Activated gamma-delta T cell treated with anti-CD3 and anti-CD28 coated beads, Interleukin-2, amount 50 U/mL, for 16 hours (primary cell): ENCODE data around the gene IP6K1.
A peak's percentile ranks its signal among the peaks of the same experiment; 100 is the strongest.
"Not testable (repeated sequence)": the region's sequence is repeated elsewhere in the genome, so short reads cannot be mapped to it uniquely, and the experiment has no call there.

Source experiments
- DNase-seq: peaks from one replicate; pipeline ENCODE4 v3.0.0-alpha.2; 2020; ENCODE audit warnings: low read depth

The IP6K1 gene

DNA sequence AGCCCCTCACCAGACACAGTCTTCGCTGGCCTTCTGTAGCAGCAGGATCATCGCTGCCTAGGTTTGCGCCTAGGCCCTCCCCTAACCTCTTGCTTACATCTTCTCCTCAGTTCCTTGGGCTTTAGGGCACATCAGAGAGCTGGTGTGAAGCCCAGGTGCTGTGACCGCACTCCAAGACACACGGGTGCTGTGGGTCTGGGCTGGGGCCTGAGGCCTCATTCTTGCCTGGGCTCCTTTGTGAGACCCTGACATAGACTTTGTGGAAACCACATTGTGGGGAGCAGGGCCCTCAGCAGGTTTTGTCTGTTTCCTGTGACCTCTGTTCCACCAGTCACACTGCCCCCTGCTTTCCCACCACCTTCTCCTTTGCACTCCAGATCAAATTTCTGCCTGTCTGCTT lies 74.9 kb downstream of the IP6K1 start:
- DNase-seq, result no peak

DNA sequence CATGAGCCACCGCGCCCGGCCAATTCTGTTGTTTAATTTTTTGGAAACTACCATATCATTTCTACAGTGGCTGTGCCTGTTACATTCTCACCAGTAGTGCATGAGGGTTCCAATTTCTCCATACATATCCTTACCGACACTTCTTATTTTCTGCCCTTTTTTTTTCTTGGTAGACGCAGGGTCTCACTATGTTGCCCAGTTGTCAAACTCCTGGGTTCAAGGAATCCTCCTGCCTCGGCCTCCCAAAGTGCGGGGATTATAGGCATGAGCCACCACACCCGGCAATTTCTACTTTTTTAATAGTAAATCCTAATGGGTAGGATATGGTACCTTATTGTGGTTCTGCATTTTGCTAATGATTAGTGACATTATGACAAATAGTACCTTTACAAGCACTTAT lies 76.5 kb downstream of the IP6K1 start:
- DNase-seq, result no peak

DNA sequence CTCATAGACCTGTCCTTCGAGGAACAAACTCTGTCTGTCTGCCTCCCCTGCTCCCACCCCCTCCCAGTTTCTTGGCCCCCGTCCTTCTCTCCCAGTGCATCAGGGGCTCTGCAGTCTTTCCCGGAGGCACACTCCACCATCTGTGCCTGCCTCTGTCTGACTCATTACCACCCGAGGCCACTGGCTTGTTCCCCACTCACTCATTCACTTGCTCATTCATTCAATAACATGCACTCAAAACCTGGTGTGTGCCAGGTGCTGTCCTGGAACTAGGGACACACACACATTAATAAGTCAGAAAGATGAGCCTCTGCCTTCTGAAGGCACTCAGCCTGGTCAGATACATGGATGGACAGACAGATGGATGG lies 79.2 kb downstream of the IP6K1 start:
- DNase-seq, result no peak

GRCh38 chr3:49706456-49707112 lies 79.8 kb downstream of the IP6K1 start:
- no peak for DNase-seq

GRCh38 chr3:49705390-49705960 lies 80.9 kb downstream of the IP6K1 start:
- DNase-seq, result no peak

- no peak for DNase-seq
Observed at GRCh38 chr3:49704629-49705028, 81.7 kb downstream of the IP6K1 start.

DNA sequence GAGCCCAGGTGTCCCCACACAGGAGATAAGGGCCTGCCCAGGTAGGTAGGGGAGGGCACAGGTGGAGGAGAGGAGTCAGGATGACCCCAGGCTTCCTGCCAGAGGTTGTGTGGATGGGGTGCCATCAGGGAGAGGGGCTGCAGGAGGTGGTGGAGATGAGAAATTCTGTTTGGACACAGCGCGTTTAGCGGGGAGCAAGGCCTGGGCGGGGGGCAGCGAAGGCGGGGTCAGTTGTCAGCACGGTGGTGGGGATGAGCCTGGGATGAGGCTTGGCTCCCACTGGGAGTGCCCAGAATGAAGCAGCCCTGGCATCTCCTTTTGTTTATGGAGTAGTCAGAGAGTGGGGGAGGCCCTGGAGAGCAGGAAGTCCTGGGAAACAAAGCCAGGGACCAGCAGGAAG lies 82.4 kb downstream of the IP6K1 start:
- no peak for DNase-seq

- DNase-seq, result peak; percentile 47
Observed at GRCh38 chr3:49703443-49703927, 82.9 kb downstream of the IP6K1 start.

GRCh38 chr3:49702672-49703071 lies 83.7 kb downstream of the IP6K1 start:
- DNase-seq, result no peak

GRCh38 chr3:49701388-49702077 lies 84.8 kb downstream of the IP6K1 start:
- no peak for DNase-seq

- DNase-seq, result no peak
Observed at GRCh38 chr3:49700453-49701128, 85.8 kb downstream of the IP6K1 start.

DNA sequence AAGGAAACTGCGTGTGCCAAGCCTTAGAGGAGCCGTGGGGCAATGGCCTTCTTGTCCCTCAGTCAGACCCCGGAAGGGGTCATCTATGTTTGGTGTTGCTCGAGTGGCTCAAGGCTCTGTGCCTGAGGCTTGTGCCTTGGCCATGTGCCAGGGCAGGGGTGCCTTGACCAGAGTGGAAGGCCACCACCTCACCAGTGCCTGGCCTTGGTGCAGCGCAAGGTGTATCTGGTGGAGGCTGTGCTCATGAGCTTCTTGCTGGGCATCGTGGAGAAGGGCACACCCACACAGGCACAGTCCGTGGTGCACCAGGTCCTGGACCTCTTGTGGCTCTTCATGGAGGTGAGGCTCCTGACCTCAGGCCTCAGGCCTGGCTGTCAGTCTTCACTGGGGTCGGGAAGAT lies 86.3 kb downstream of the IP6K1 start:
- DNase-seq, result no peak

- no peak for DNase-seq
Observed at GRCh38 chr3:49699281-49699979, 86.9 kb downstream of the IP6K1 start.

GRCh38 chr3:49695350-49696015 lies 90.9 kb downstream of the IP6K1 start:
- DNase-seq, result not testable (repeated sequence)

DNA sequence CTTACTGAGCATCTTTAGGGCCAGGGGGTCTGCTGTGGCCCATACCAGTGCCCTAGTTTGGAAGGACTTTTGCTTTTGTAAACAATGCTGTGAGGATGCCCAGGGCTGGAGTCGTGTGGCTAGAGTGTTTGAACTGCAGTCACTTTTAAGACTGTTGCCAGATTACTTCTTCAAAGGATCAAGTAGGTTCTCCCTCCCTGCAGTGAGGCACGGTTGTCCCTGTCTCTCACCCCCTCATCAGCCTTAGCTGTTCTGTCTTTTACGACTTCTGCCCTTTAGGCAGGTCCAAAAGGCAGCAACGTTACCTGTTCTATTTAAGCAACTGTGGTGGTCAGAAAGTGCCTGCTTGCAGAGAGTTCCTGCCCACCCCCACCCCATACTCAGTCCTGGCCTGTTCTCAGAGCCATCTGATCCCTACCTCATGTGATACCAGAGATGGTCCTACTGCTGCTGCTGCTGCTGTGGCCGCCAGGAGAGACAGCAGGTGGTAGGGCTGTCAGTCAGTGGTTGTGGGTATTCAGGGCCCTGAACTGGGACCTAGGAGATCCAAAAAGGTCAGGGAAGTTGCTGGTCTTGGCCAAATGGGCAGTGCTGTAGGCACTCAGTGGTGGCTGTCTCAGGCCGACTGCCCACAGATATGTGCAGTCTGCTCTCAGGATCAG lies 91.8 kb downstream of the IP6K1 start:
- DNase-seq, result not testable (repeated sequence)

DNA sequence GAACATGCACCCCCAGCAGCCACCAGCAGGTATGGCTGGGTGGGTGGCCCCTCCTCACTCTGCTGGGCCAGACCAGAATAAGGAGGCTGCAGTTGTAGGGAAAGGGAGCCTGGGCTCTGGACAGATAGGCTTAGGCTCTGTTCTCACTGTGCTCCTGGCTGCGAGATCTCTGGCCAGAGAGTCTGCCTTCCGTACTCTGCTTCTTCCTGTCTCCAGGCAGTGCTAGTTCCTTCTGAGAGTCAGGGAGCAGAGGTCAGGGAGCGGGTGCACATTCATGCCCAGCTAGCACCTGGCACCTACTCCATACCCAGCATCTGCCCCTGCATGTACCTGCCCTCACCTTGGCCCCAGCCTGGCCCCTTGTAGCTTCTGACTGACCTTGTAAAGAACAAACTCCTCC lies 94.9 kb downstream of the IP6K1 start:
- DNase-seq, result not testable (repeated sequence)

DNA sequence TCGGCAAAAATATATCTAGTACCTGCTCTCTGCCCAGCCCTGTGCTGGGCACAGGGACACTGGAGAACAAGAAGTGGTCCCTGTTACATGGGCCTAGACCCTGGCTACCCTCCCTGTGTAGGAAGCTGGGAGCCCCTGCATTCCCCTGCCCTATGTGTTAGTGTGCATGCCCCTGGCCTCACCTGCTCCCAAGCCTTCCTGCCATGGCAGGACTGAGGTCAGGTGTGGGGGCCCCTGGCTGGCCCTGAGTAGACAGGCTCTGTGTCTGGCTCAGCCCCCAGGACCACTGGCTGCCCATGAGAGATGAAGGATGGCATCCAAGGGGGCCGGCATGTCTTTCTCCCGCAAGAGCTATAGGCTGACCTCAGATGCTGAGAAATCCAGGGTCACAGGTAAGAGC lies 95.5 kb downstream of the IP6K1 start:
- not testable (repeated sequence) for DNase-seq

DNA sequence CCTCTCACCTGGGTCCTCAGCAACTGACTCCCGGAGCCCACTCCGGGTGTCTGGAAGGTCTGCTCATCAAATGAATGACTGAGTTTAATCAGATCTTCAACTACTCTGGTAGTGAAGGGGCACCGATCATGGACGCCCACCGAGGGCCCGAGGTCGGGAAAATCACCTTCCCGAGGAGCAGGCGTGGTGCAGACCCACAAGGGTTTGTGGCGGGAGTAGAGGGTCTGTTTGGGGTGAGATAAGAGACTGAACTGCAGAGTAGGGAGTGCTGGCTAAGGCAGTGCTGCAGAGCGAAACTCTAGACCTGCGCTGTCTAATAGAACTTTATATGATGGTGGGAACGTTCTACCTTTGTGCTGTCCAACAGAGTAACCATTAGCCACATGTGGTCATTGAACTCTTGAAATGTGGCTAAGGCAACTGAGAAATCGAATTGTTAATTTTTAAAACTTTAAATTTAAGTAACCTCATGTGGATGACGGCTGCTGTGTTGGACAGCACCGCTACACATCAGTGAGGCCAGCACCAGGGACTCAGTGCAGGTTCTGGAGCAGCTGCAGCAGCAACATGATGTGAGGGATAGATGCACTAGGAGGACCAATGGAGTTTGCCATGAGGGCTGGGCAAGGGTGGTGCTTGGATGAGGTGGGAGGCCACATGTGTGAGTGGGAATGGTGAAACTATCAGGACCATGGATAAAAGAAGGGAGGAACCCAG lies 96.3 kb downstream of the IP6K1 start:
- not testable (repeated sequence) for DNase-seq

DNA sequence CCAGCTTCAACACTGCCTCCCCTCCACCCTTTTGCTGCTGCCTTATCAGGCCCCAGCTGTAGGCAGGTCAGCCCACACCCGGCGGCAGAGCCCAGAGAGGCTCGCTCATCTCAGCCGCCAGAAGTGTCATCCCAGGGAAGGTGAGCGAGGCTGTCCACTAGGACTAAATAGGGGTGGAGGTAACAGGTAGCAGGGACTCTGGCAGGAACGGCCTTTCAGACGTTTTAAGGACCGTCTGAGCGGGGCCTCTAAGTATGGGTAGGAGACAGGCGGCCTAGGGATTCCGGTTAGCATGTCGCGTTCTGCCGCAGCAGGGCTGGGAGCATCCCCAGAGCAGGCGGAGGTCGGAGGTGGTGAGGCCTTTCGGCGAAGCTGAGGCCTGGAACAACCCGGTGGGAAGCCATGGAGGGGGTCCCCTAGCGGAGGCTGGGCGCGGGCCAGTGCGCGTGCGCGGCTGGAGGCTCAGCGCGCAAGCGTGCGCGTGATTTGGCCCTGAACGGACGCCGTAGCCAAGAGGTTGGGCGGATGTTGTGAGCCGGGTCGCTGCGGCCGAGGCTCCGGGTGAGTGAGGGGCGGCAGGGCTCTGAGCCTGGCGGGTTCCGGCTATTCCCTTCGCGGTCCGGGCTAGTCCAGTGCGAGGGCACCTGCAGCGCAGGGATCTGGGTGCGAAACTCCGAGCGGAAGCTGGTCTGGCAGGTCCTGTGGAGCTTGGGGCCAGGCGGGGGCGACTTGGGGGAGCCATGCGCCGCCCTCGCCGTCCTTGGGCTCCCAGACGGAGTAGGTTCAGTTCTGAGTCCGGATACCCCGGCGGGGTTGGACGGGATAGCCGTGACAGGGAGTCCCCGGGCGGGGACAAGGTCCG lies 97.1 kb downstream of the IP6K1 start, which contains the start of the genes MST1 and RNF123:
MST1 (minus strand) TSS at position 429 of the 862 bp plus-strand sequence. CDS start 783 bp downstream, outside the sequence.
RNF123 (plus strand) TSS at position 512 of the 862 bp plus-strand sequence. CDS start 1,609 bp downstream, outside the sequence.
- peak; percentile 87 for DNase-seq
